GM10266 (cell line): Measurements from ENCODE around the gene CTNS.

Source experiments
- DNase-seq: peaks from one replicate; pipeline ENCODE4 v3.0.0; 2012; ENCODE audit errors: extremely low spot score
- CTCF ChIP-seq: IDR thresholded peaks from 2 replicates; pipeline ENCODE4 v1.5.1; 2012; ENCODE audit warnings: mild to moderate bottlenecking, low read depth; ENCODE audit not compliant: control insufficient read depth, insufficient read depth; ENCODE audit errors: missing control alignments

The CTNS gene

GRCh38 chr17:3658784-3659449, 22.4 kb downstream of the CTNS start:
- no peak for TF ChIP-seq CTCF
- DNase-seq = no peak

GRCh38 chr17:3659541-3660111, 23.1 kb downstream of the CTNS start:
- no peak for DNase-seq
- TF ChIP-seq CTCF = no peak

- no peak for DNase-seq
- TF ChIP-seq CTCF = no peak
Observed at GRCh38 chr17:3660311-3660891, 23.8 kb downstream of the CTNS start.

GRCh38 chr17:3663102-3664011, 26.8 kb downstream of the CTNS start:
- no peak for DNase-seq
- TF ChIP-seq CTCF = no peak

GRCh38 chr17:3665834-3666233, 29.3 kb downstream of the CTNS start:
- TF ChIP-seq CTCF = no peak
- DNase-seq = no peak

GRCh38 chr17:3666516-3666915, 30.0 kb downstream of the CTNS start:
- TF ChIP-seq CTCF = no peak

More at GRCh38 chr17:3666516-3666915, 30.0 kb downstream of the CTNS start:
- DNase-seq = no peak
